Astrocyte (in vitro differentiated cells and primary cell): ENCODE measurements around the gene RXFP2. TPM values are rescaled to one million over a fixed set of nuclear protein-coding genes. Genes with fewer than 3 reads are reported as not detected.

Source experiments
- DNase-seq: peaks from one replicate; pipeline ENCODE4 v3.0.0-alpha.2; 2010; ENCODE audit warnings: low read depth
- FAIRE-seq: peaks from 2 replicates; lab custom pipeline; 2011; peaks lifted over from hg19 to GRCh38; lab: Jason Lieb, UNC
- H2AFZ ChIP-seq: 2 replicates; pipeline ENCODE4 v1.6.0; 2012; ENCODE audit warnings: low read depth, low read length, inconsistent platforms
- H3K27ac ChIP-seq: 2 replicates; pipeline ENCODE4 v1.5.1; 2011; ENCODE audit warnings: low read depth, low read length, inconsistent platforms
- H3K27me3 ChIP-seq: 2 replicates; pipeline ENCODE4 v1.6.0; 2011; ENCODE audit warnings: low read length, inconsistent platforms; ENCODE audit not compliant: insufficient read depth
- H3K36me3 ChIP-seq: 2 replicates; pipeline ENCODE4 v1.5.1; 2011; ENCODE audit warnings: low read length, inconsistent platforms; ENCODE audit not compliant: insufficient read depth
- H3K4me1 ChIP-seq: 2 replicates; pipeline ENCODE4 v1.5.1; 2011; ENCODE audit warnings: low read length, inconsistent platforms; ENCODE audit not compliant: insufficient read depth
- H3K4me2 ChIP-seq: 2 replicates; pipeline ENCODE4 v1.6.0; 2012; ENCODE audit warnings: low read length, inconsistent platforms
- H3K4me3 ChIP-seq: 2 replicates; pipeline ENCODE4 v1.5.1; 2011; ENCODE audit warnings: low read depth, mild to moderate bottlenecking, low read length, inconsistent platforms; ENCODE audit not compliant: insufficient read depth
- H3K79me2 ChIP-seq: 2 replicates; pipeline ENCODE4 v1.6.0; 2012; ENCODE audit warnings: mild to moderate bottlenecking, low read length, inconsistent platforms; ENCODE audit not compliant: insufficient read depth
- H3K9ac ChIP-seq: 2 replicates; pipeline ENCODE4 v1.6.0; 2012; ENCODE audit warnings: mild to moderate bottlenecking, low read length, inconsistent platforms
- H3K9me3 ChIP-seq: 2 replicates; pipeline ENCODE4 v1.5.1; 2012; ENCODE audit warnings: low read depth, mild to moderate bottlenecking, low read length, inconsistent platforms; ENCODE audit not compliant: insufficient read depth
- H4K20me1 ChIP-seq: 2 replicates; pipeline ENCODE4 v1.6.0; 2012; ENCODE audit warnings: low read length, inconsistent platforms; ENCODE audit not compliant: insufficient read depth
- H3K27ac Mint-ChIP-seq: one replicate; pipeline ENCODE4 v1.8.0; 2021; ENCODE audit warnings: mild to moderate bottlenecking, mixed read lengths; ENCODE audit not compliant: unreplicated experiment
- H3K27me3 Mint-ChIP-seq: one replicate; pipeline ENCODE4 v1.8.0; 2021; ENCODE audit warnings: low read depth, mixed read lengths; ENCODE audit not compliant: unreplicated experiment
- H3K36me3 Mint-ChIP-seq: one replicate; pipeline ENCODE4 v1.8.0; 2021; ENCODE audit warnings: low read depth, mixed read lengths; ENCODE audit not compliant: unreplicated experiment
- H3K4me1 Mint-ChIP-seq: one replicate; pipeline ENCODE4 v1.8.0; 2021; ENCODE audit warnings: low read depth, mixed read lengths; ENCODE audit not compliant: unreplicated experiment
- H3K4me3 Mint-ChIP-seq: one replicate; pipeline ENCODE4 v1.8.0; 2021; ENCODE audit warnings: mild to moderate bottlenecking, moderate library complexity, mixed read lengths; ENCODE audit not compliant: unreplicated experiment
- H3K9me3 Mint-ChIP-seq: one replicate; pipeline ENCODE4 v1.8.0; 2021; ENCODE audit warnings: mild to moderate bottlenecking, mixed read lengths; ENCODE audit not compliant: unreplicated experiment
- CTCF ChIP-seq: IDR thresholded peaks from 2 replicates; pipeline ENCODE4 v1.5.1; 2011; ENCODE audit warnings: low read depth, mild to moderate bottlenecking, inconsistent platforms, low read length, moderate library complexity; ENCODE audit not compliant: insufficient read depth
- EZH2 ChIP-seq: IDR thresholded peaks from 2 replicates; pipeline ENCODE4 v1.6.1; 2012; ENCODE audit warnings: mild to moderate bottlenecking, low read length, inconsistent platforms; ENCODE audit not compliant: insufficient read depth
- total RNA-seq: library from RNA; stranded (reverse); gene quantifications from 2 replicates; pipeline ENCODE4 v1.2.1, GENCODE V29; 2021

Gene RXFP2
- total RNA-seq, 1 donor from 2014 or later = not detected

- DNase-seq = no peak
- Histone ChIP-seq H2AFZ (no peak overlapping the region), H3K9ac (no peak overlapping the region), H3K27me3 (no peaks in the 10 kb centered on the region), H3K79me2 (no peaks in the 10 kb centered on the region), H3K36me3 (no peaks in the 10 kb centered on the region), H3K27ac (no peak overlapping the region), H3K4me3 (no peak overlapping the region), H3K9me3 (peaks cover 2% of the 10 kb centered on the region), H4K20me1 (no peaks in the 10 kb centered on the region), H3K4me2 (no peak overlapping the region), H3K4me1 (no peaks in the 10 kb centered on the region)
- no peak overlapping the region for H3K27ac Mint-ChIP-seq
- FAIRE-seq = no peak
- H3K9me3 Mint-ChIP-seq = peaks cover 30% of the 10 kb centered on the region
- no peaks in the 10 kb centered on the region for H3K4me1 Mint-ChIP-seq
- H3K36me3 Mint-ChIP-seq = peaks cover 3% of the 10 kb centered on the region
- no peak overlapping the region for H3K4me3 Mint-ChIP-seq
- H3K27me3 Mint-ChIP-seq = no peaks in the 10 kb centered on the region
- TF ChIP-seq EZH2 = no peak
Measured at GRCh38 chr13:31814536-31814935, 75.2 kb downstream of the RXFP2 start.

GRCh38 chr13:31815361-31816144 is 76.2 kb downstream of the RXFP2 start:
- TF ChIP-seq CTCF (no peak), EZH2 (no peak)
- H3K4me2 ChIP-seq = no peak overlapping the region
- H3K27me3 Mint-ChIP-seq = no peaks in the 10 kb centered on the region
- peaks cover 2% of the 10 kb centered on the region for H3K9me3 ChIP-seq
- DNase-seq = no peak
- no peaks in the 10 kb centered on the region for H3K79me2 ChIP-seq
- no peak for FAIRE-seq
- H3K4me1 Mint-ChIP-seq = no peaks in the 10 kb centered on the region
- H3K4me3 ChIP-seq = no peak overlapping the region
- H3K4me1 ChIP-seq = no peaks in the 10 kb centered on the region
- H4K20me1 ChIP-seq = no peaks in the 10 kb centered on the region
- no peak overlapping the region for H2AFZ ChIP-seq
- no peak overlapping the region for H3K27ac ChIP-seq
- no peaks in the 10 kb centered on the region for H3K27me3 ChIP-seq
- no peaks in the 10 kb centered on the region for H3K36me3 ChIP-seq
- H3K9me3 Mint-ChIP-seq = peaks cover 23% of the 10 kb centered on the region
- no peak overlapping the region for H3K27ac Mint-ChIP-seq
- H3K36me3 Mint-ChIP-seq = peaks cover 2% of the 10 kb centered on the region
- H3K9ac ChIP-seq = no peak overlapping the region
- no peak overlapping the region for H3K4me3 Mint-ChIP-seq

- no peaks in the 10 kb centered on the region for H3K36me3 ChIP-seq
- no peaks in the 10 kb centered on the region for H3K4me1 Mint-ChIP-seq
- DNase-seq (peak; percentile 5), FAIRE-seq (no peak)
- H3K27me3 Mint-ChIP-seq = no peaks in the 10 kb centered on the region
- peaks cover 2% of the 10 kb centered on the region for H3K9me3 ChIP-seq
- H3K4me1 ChIP-seq = no peaks in the 10 kb centered on the region
- no peak overlapping the region for H3K4me2 ChIP-seq
- no peaks in the 10 kb centered on the region for H4K20me1 ChIP-seq
- no peak overlapping the region for H3K4me3 Mint-ChIP-seq
- H3K4me3 ChIP-seq = no peak overlapping the region
- H3K9me3 Mint-ChIP-seq = peaks cover 18% of the 10 kb centered on the region
- H3K79me2 ChIP-seq = no peaks in the 10 kb centered on the region
- H3K36me3 Mint-ChIP-seq = peaks cover 2% of the 10 kb centered on the region
- H2AFZ ChIP-seq = no peak overlapping the region
- no peak for TF ChIP-seq CTCF
- no peak overlapping the region for H3K9ac ChIP-seq
- H3K27ac Mint-ChIP-seq = no peak overlapping the region
- H3K27ac ChIP-seq = no peak overlapping the region
- H3K27me3 ChIP-seq = no peaks in the 10 kb centered on the region
Measured at GRCh38 chr13:31818236-31818635, 78.9 kb downstream of the RXFP2 start.
